Cortex of kidney (tissue), 1 donor: ENCODE measurements around the gene DIPK1A.

ENCODE experiments used
- DNase-seq: peaks from one replicate; lab custom pipeline; 2025; lab: John Stamatoyannopoulos, UW

The DIPK1A gene

GRCh38 chr1:92961131-92961895 lies at the start of gene DIPK1A:
DIPK1A (minus strand) TSS chr1:92961462; CDS start chr1:92961429, 33 bp downstream.
- DNase-seq = no peak

- DNase-seq = no peak
Observed at GRCh38 chr1:93007941-93008577, 46.8 kb upstream of the DIPK1A start.

- DNase-seq = no peak
Observed at GRCh38 chr1:93005252-93005598, 44.0 kb upstream of the DIPK1A start.

GRCh38 chr1:93004566-93005251 lies 43.4 kb upstream of the DIPK1A start:
- DNase-seq = no peak

GRCh38 chr1:93003981-93004380 lies 42.7 kb upstream of the DIPK1A start:
- no peak for DNase-seq

GRCh38 chr1:93002781-93003180 lies 41.5 kb upstream of the DIPK1A start:
- no peak for DNase-seq

GRCh38 chr1:93001893-93002292 lies 40.6 kb upstream of the DIPK1A start:
- DNase-seq = no peak

- DNase-seq = no peak
Observed at GRCh38 chr1:93000751-93001175, 39.5 kb upstream of the DIPK1A start.

- no peak for DNase-seq
Observed at GRCh38 chr1:93000291-93000690, 39.0 kb upstream of the DIPK1A start.

- DNase-seq = no peak
Observed at GRCh38 chr1:92998821-92999220, 37.6 kb upstream of the DIPK1A start.

GRCh38 chr1:92995441-92996430 lies 34.5 kb upstream of the DIPK1A start:
- DNase-seq = no peak

- no peak for DNase-seq
Observed at GRCh38 chr1:92994105-92994712, 32.9 kb upstream of the DIPK1A start.

GRCh38 chr1:92993581-92993980 lies 32.3 kb upstream of the DIPK1A start:
- no peak for DNase-seq

- DNase-seq = no peak
Observed at GRCh38 chr1:92992877-92993276, 31.6 kb upstream of the DIPK1A start.

- no peak for DNase-seq
Observed at GRCh38 chr1:92992054-92992453, 30.8 kb upstream of the DIPK1A start.

- DNase-seq = no peak
Observed at GRCh38 chr1:92990828-92991227, 29.6 kb upstream of the DIPK1A start.

GRCh38 chr1:92989936-92990583 lies 28.8 kb upstream of the DIPK1A start:
- no peak for DNase-seq

- DNase-seq = no peak
Observed at GRCh38 chr1:92989253-92989652, 28.0 kb upstream of the DIPK1A start.

GRCh38 chr1:92987462-92987861 lies 26.2 kb upstream of the DIPK1A start:
- DNase-seq = no peak

- no peak for DNase-seq
Observed at GRCh38 chr1:92985101-92985500, 23.8 kb upstream of the DIPK1A start.
